ENCODE data around the gene EPM2AIP1. TPM values are rescaled to one million over a fixed set of nuclear protein-coding genes. Genes with fewer than 3 reads are reported as not detected.
A peak's percentile ranks its signal among the peaks of the same experiment; 100 is the strongest.
"Not testable (repeated sequence)": the region's sequence is repeated elsewhere in the genome, so short reads cannot be mapped to it uniquely, and the experiment has no call there.

Gene EPM2AIP1
- total RNA-seq, 1 experiment from 2014 or later: 12.9 TPM

GRCh38 chr3:36957063-36957462, 35.9 kb downstream of the EPM2AIP1 start:
- Mint-ChIP-seq H3K9me3 (ENCODE audit: unreplicated experiment) (no peaks in the 10 kb centered on the region), H3K27ac (ENCODE audit: low read depth, unreplicated experiment) (peak overlapping the region; percentile 90), H3K4me1 (ENCODE audit: insufficient read depth, unreplicated experiment) (peaks cover 11% of the 10 kb centered on the region), H3K36me3 (ENCODE audit: insufficient read depth, unreplicated experiment) (peaks cover 4% of the 10 kb centered on the region), H3K27me3 (ENCODE audit: insufficient read depth, unreplicated experiment) (no peaks in the 10 kb centered on the region), H3K4me3 (ENCODE audit: unreplicated experiment) (no peak overlapping the region)
- BruUV-seq (replicated peaks): no TSS peak
- intact Hi-C loops (cut with micrococcal nuclease): loop anchor here (10.0 kb wide), 1 partner anchor 992 kb away; no protein-coding TSS in a partner anchor
- CTCF ChIA-PET: interaction anchor here (0.5 to 5.6 kb wide), 18 partner anchors 10 to 264 kb away, joined by 3 to 126 read pairs (median 10); no protein-coding TSS in a partner anchor
- POLR2A ChIA-PET: interaction anchor here (0.6 to 3.6 kb wide), 8 partner anchors 9 to 483 kb away, joined by 3 to 43 read pairs (median 8); partner anchors contain the start of genes EPM2AIP1 and MLH1
- no peak for TF ChIP-seq CTCF (IDR thresholded peaks at IDR 0.05; ENCODE audit: unreplicated experiment)
- DNase-seq (ENCODE audit: unreplicated experiment): no peak

GRCh38 chr3:36956155-36956554, 36.8 kb downstream of the EPM2AIP1 start:
- Mint-ChIP-seq H3K9me3 (ENCODE audit: unreplicated experiment) (no peaks in the 10 kb centered on the region), H3K27ac (ENCODE audit: low read depth, unreplicated experiment) (no peak overlapping the region), H3K27me3 (ENCODE audit: insufficient read depth, unreplicated experiment) (no peaks in the 10 kb centered on the region), H3K4me1 (ENCODE audit: insufficient read depth, unreplicated experiment) (peaks cover 11% of the 10 kb centered on the region), H3K36me3 (ENCODE audit: insufficient read depth, unreplicated experiment) (peaks cover 4% of the 10 kb centered on the region), H3K4me3 (ENCODE audit: unreplicated experiment) (no peak overlapping the region)
- BruUV-seq (replicated peaks): no TSS peak
- no peak for DNase-seq (ENCODE audit: unreplicated experiment)
- CTCF ChIA-PET: interaction anchor here (0.6 to 5.6 kb wide), 7 partner anchors 35 to 1919 kb away, joined by 3 to 126 read pairs (median 14); no protein-coding TSS in a partner anchor
- intact Hi-C loops (cut with micrococcal nuclease): loop anchor here (10.0 kb wide), 1 partner anchor 991 kb away; no protein-coding TSS in a partner anchor
- TF ChIP-seq CTCF (IDR thresholded peaks at IDR 0.05; ENCODE audit: unreplicated experiment): no peak
- POLR2A ChIA-PET: interaction anchor here (3.6 kb wide), 1 partner anchor 49 kb away, joined by 43 read pairs; no protein-coding TSS in a partner anchor

- no peak for TF ChIP-seq CTCF (IDR thresholded peaks at IDR 0.05; ENCODE audit: unreplicated experiment)
- intact Hi-C loops (cut with micrococcal nuclease): loop anchor here (10.0 kb wide), 1 partner anchor 990 kb away; no protein-coding TSS in a partner anchor
- no peak overlapping the region for H3K27ac Mint-ChIP-seq (ENCODE audit: low read depth, unreplicated experiment)
- DNase-seq (ENCODE audit: unreplicated experiment): no peak
- H3K4me3 Mint-ChIP-seq (ENCODE audit: unreplicated experiment): no peak overlapping the region
- no TSS peak for BruUV-seq (replicated peaks)
- ChIA-PET POLR2A (interaction anchor here (1.4 kb wide), 1 partner anchor 38 kb away, joined by 3 read pairs; the partner anchor contains the start of genes EPM2AIP1 and MLH1), CTCF (interaction anchor here (0.5 to 5.6 kb wide), 7 partner anchors 15 to 225 kb away, joined by 3 to 126 read pairs (median 4); no protein-coding TSS in a partner anchor)
- peaks cover under 1% of the 10 kb centered on the region for H3K9me3 Mint-ChIP-seq (ENCODE audit: unreplicated experiment)
- peaks cover 4% of the 10 kb centered on the region for H3K36me3 Mint-ChIP-seq (ENCODE audit: insufficient read depth, unreplicated experiment)
- H3K27me3 Mint-ChIP-seq (ENCODE audit: insufficient read depth, unreplicated experiment): no peaks in the 10 kb centered on the region
- H3K4me1 Mint-ChIP-seq (ENCODE audit: insufficient read depth, unreplicated experiment): peaks cover 11% of the 10 kb centered on the region
Measured at GRCh38 chr3:36954452-36955134, 38.3 kb downstream of the EPM2AIP1 start.

GRCh38 chr3:36947814-36948213, 45.1 kb downstream of the EPM2AIP1 start:
- DNase-seq (ENCODE audit: unreplicated experiment); H3K4me3 Mint-ChIP-seq (ENCODE audit: unreplicated experiment); H3K27ac Mint-ChIP-seq (ENCODE audit: low read depth, unreplicated experiment); intact Hi-C loops (cut with micrococcal nuclease); H3K4me1 Mint-ChIP-seq (ENCODE audit: insufficient read depth, unreplicated experiment); H3K27me3 Mint-ChIP-seq (ENCODE audit: insufficient read depth, unreplicated experiment); BruUV-seq (replicated peaks); H3K36me3 Mint-ChIP-seq (ENCODE audit: insufficient read depth, unreplicated experiment); CTCF ChIA-PET: not testable (repeated sequence)
- peaks cover 17% of the 10 kb centered on the region for H3K9me3 Mint-ChIP-seq (ENCODE audit: unreplicated experiment)
- POLR2A ChIA-PET: interaction anchor here (2.0 kb wide), 1 partner anchor 10 kb away, joined by 6 read pairs; no protein-coding TSS in a partner anchor
